ENCODE data around the gene SLC1A7.

SLC1A7 gene

GRCh38 chr1:53050310-53050709 lies 92.1 kb downstream of the SLC1A7 start:
- POLR2A ChIA-PET = no interaction called here
- CTCF ChIA-PET = no interaction called here
- no peak for TF ChIP-seq SUZ12 (IDR thresholded peaks at IDR 0.05)
- TF ChIP-seq HDGF (IDR thresholded peaks at IDR 0.05; ENCODE audit: borderline replicate concordance) = no peak
- no peak for TF ChIP-seq NFRKB (IDR thresholded peaks at IDR 0.05)
- no peak for TF ChIP-seq SP1 (IDR thresholded peaks at IDR 0.05)
- no peak for TF ChIP-seq FOXA1 (IDR thresholded peaks at IDR 0.05)
- TF ChIP-seq CTBP1 (IDR thresholded peaks at IDR 0.05; ENCODE audit: borderline replicate concordance) = no peak
- TF ChIP-seq ARNT (IDR thresholded peaks at IDR 0.05) = no peak
- no peak for TF ChIP-seq FOXK2 (IDR thresholded peaks at IDR 0.05)
- DNase-seq (ENCODE audit: extremely low spot score) = no peak

- no peak for TF ChIP-seq BHLHE40 (IDR thresholded peaks at IDR 0.05; ENCODE audit: borderline replicate concordance)
- no peak for TF ChIP-seq CTBP1 (IDR thresholded peaks at IDR 0.05; ENCODE audit: borderline replicate concordance)
- TF ChIP-seq FOXM1 (IDR thresholded peaks at IDR 0.05; ENCODE audit: borderline replicate concordance) = no peak
- no peak for TF ChIP-seq FOXA1 (IDR thresholded peaks at IDR 0.05)
- no peak for TF ChIP-seq HDGF (IDR thresholded peaks at IDR 0.05; ENCODE audit: borderline replicate concordance)
- TF ChIP-seq ARNT (IDR thresholded peaks at IDR 0.05) = no peak
- TF ChIP-seq SUZ12 (IDR thresholded peaks at IDR 0.05) = no peak
- no peak for TF ChIP-seq TARDBP (IDR thresholded peaks at IDR 0.05)
- TF ChIP-seq LEF1 (IDR thresholded peaks at IDR 0.05; ENCODE audit: borderline replicate concordance) = no peak
- TF ChIP-seq ZNF384 (IDR thresholded peaks at IDR 0.05) = no peak
- no peak for TF ChIP-seq FOXK2 (IDR thresholded peaks at IDR 0.05)
- TF ChIP-seq SP1 (IDR thresholded peaks at IDR 0.05) = no peak
- TF ChIP-seq L3MBTL2 (conservative IDR thresholded peaks at IDR 0.05) = no peak
- TF ChIP-seq ELF4 (IDR thresholded peaks at IDR 0.05) = no peak
- TF ChIP-seq NFRKB (IDR thresholded peaks at IDR 0.05) = no peak
- no peak for TF ChIP-seq PKNOX1 (IDR thresholded peaks at IDR 0.05)
- ChIA-PET CTCF (interaction anchor here (1.1 kb wide), 1 partner anchor 10 kb away, joined by 3 read pairs; no protein-coding TSS in a partner anchor), POLR2A (interaction anchor here (1.0 kb wide), 1 partner anchor 10 kb away, joined by 3 read pairs; no protein-coding TSS in a partner anchor)
- no peak for DNase-seq (ENCODE audit: extremely low spot score)
Observed at GRCh38 chr1:53049574-53049967, 92.9 kb downstream of the SLC1A7 start.

- ChIA-PET POLR2A (interaction anchor here (1.0 to 1.4 kb wide), 2 partner anchors 9 to 11 kb away, joined by 3 read pairs; no protein-coding TSS in a partner anchor), CTCF (interaction anchor here (1.1 to 1.2 kb wide), 2 partner anchors 8 to 11 kb away, joined by 3 read pairs; no protein-coding TSS in a partner anchor)
- DNase-seq (ENCODE audit: extremely low spot score) = no peak
- no peak for TF ChIP-seq ZNF384 (IDR thresholded peaks at IDR 0.05)
- no peak for TF ChIP-seq FOXK2 (IDR thresholded peaks at IDR 0.05)
Observed at GRCh38 chr1:53048960-53049573, 93.4 kb downstream of the SLC1A7 start.

DNA sequence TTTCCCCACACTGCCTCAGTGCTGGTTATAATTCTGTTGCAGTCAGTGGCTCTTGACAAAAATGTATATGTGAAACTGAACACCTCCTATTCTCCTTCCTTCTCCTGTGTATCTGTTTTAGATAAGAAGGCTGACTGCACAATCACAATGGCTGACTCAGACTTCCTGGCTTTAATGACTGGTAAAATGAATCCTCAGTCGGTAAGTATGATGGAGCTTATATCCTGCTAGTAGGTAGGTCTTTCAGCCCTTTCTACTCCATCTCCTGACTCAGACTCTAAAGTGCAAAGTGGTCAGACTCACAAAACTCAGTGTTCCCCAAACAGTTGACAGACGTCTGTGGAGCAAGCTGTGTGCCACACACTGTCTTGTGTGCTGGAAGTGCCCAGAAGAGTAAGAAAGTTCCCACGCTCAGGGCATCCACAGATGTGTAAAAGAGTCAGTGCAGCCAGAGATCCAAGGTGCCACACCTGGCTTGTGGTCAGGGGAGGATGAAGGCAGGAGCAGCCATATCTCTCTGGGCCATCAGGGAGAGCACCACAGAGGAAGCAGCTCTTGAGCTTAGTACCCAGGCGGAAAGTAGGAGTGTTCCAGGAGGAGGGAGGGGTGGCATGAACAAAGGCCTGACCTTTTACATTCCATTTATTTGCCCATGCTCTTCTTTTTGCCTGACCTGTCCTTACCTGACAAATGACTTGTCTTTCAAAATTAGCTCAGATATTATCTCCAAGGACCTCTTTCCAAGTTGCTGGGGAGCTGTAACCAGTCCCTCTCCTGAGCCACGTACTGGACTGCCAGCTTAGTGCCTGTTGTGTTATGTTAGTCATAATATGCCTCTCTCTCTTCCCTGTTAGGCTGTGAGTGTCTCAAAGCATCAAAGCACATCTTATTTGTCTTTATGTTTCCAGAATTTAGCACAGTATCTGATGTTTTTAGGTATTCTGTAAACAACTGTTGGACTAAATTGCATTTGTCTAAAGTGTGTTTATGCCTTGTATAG lies 94.4 kb downstream of the SLC1A7 start:
- no peak for DNase-seq (ENCODE audit: extremely low spot score)
- ChIA-PET CTCF (interaction anchor here (0.7 to 1.2 kb wide), 3 partner anchors 9 to 143 kb away, joined by 3 read pairs; no protein-coding TSS in a partner anchor), POLR2A (interaction anchor here (1.0 to 1.4 kb wide), 2 partner anchors 10 to 12 kb away, joined by 3 read pairs; no protein-coding TSS in a partner anchor)
- TF ChIP-seq TARDBP (IDR thresholded peaks at IDR 0.05) (no peak), ZNF384 (IDR thresholded peaks at IDR 0.05) (no peak), NFRKB (IDR thresholded peaks at IDR 0.05) (no peak), L3MBTL2 (conservative IDR thresholded peaks at IDR 0.05) (no peak), ARNT (IDR thresholded peaks at IDR 0.05) (no peak), LEF1 (IDR thresholded peaks at IDR 0.05; ENCODE audit: borderline replicate concordance) (no peak), FOXK2 (IDR thresholded peaks at IDR 0.05) (no peak), BHLHE40 (IDR thresholded peaks at IDR 0.05; ENCODE audit: borderline replicate concordance) (no peak), FOXA1 (IDR thresholded peaks at IDR 0.05) (no peak), HDGF (IDR thresholded peaks at IDR 0.05; ENCODE audit: borderline replicate concordance) (no peak), SUZ12 (IDR thresholded peaks at IDR 0.05) (no peak), SP1 (IDR thresholded peaks at IDR 0.05) (no peak), PKNOX1 (IDR thresholded peaks at IDR 0.05) (no peak), FOXM1 (IDR thresholded peaks at IDR 0.05; ENCODE audit: borderline replicate concordance) (no peak)

DNA sequence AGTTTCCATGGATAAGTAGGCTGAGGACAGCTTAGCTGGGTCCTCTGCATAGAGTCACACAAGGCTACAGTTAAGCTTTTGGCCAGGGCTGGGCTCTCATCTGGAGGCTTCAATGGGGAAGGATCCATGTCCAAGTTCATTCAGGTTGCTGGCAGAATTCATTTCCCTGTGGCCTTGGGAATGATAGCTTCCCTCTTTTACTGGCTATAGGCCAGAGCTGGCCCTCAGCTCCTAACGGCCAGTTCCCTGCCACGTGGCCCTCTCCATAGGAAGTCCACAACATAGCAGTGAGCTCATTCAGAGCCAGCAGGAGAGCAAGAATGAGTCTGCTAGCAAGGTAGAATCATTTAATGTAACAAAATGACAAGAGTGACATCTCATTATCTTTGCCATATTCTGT lies 95.5 kb downstream of the SLC1A7 start:
- ChIA-PET POLR2A (no interaction called here), CTCF (no interaction called here)
- DNase-seq (ENCODE audit: extremely low spot score) = no peak
- TF ChIP-seq L3MBTL2 (conservative IDR thresholded peaks at IDR 0.05) (no peak), FOXK2 (IDR thresholded peaks at IDR 0.05) (no peak), CTBP1 (IDR thresholded peaks at IDR 0.05; ENCODE audit: borderline replicate concordance) (no peak), SUZ12 (IDR thresholded peaks at IDR 0.05) (no peak), TARDBP (IDR thresholded peaks at IDR 0.05) (no peak), FOXM1 (IDR thresholded peaks at IDR 0.05; ENCODE audit: borderline replicate concordance) (no peak), SP1 (IDR thresholded peaks at IDR 0.05) (no peak), FOXA1 (IDR thresholded peaks at IDR 0.05) (no peak), ARNT (IDR thresholded peaks at IDR 0.05) (no peak), BHLHE40 (IDR thresholded peaks at IDR 0.05; ENCODE audit: borderline replicate concordance) (no peak), LEF1 (IDR thresholded peaks at IDR 0.05; ENCODE audit: borderline replicate concordance) (no peak), ELF4 (IDR thresholded peaks at IDR 0.05) (no peak), PKNOX1 (IDR thresholded peaks at IDR 0.05) (no peak), ZNF384 (IDR thresholded peaks at IDR 0.05) (no peak), HDGF (IDR thresholded peaks at IDR 0.05; ENCODE audit: borderline replicate concordance) (no peak), NFRKB (IDR thresholded peaks at IDR 0.05) (no peak)

All from HEK293T (cell line).